Glomerular visceral epithelial cell (primary cell): ENCODE results near the gene XYLT2.
A peak's percentile ranks its signal among the peaks of the same experiment; 100 is the strongest.

Experiments used
- DNase-seq: peaks from one replicate; pipeline ENCODE4 v3.0.0-alpha.2; 2016; ENCODE audit errors: extremely low spot score

Gene XYLT2

DNA sequence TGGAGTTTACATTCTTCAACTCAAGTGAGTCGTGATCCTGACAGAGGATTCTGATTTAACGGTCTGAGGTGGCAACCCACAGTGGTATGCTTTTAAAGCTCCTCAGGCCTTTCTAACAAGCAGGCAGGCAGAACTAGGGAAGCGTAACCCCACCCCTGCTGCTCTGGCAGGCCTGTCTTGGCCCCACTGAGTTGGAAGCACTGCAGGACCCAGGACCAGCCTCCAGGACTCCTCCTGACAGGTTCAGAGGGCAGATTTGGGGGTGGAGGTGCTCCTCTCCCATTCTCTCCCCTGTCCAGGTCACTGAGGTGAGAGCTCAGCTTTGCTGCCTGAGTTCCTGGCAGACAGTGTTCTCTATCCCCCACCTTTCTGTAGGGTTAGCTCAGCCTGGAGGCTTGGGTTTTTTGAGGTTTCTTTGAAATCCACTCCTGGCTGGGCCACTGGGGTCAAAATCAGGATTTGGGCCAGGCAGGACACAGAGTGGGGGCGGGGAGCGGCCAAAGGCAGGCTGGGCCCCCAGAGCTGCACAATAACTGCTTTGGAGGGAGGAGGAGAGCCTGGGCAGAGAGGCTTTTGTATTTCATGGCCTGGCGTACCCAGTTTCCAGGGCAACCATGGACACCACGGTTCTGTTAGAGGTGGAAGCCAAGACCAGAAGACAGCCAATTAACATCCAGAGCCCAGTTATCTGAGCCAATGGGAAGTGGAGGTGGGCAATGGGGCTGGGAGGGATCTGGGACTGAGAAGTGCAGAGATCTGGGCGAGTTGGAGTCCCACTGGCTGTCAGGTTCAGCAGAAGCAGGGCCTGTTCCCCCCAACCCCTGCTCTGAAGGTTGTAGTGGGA, 17.5 kb downstream of the XYLT2 start:
- DNase-seq: peak; percentile 30

DNA sequence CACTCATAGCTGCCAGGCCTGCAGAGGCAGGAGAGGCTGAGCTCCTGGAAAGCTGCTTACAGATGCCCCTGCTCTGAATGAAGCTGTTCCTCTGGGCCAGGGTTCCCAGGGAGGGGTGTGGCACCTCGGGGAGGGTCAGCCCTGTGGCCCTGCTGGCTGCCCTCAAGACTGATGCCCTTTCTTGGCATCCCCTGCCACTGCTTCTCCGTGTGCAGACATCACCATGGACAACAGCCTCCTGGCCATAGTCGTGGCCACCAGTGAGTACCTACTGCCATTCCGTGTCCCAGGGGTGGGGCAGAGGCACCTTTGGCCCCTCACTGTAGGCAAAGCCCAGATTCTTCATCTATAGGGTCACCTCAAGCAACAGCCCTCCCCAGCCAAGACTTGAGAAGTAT, 18.1 kb downstream of the XYLT2 start:
- DNase-seq: no peak

DNA sequence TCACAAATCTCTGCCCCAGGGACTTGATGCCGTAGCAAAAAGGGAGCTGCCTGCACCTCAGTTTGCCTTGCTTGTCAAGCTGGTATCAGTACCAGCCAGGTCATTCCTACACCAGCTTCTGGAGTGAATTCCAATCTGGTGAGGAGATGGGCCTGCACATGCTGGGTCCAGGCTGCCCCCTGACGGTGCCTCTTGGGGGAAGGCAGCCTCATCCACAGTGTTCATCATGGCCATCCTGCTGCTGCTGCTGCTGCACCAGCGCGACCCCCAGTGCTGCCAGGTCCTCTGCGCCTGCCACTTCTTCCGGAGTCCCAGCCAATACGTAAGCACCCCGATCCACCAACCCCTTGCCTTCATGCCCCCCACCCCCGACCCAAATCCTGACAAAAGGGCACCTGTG, 18.8 kb downstream of the XYLT2 start:
- peak; percentile 44 for DNase-seq

DNA sequence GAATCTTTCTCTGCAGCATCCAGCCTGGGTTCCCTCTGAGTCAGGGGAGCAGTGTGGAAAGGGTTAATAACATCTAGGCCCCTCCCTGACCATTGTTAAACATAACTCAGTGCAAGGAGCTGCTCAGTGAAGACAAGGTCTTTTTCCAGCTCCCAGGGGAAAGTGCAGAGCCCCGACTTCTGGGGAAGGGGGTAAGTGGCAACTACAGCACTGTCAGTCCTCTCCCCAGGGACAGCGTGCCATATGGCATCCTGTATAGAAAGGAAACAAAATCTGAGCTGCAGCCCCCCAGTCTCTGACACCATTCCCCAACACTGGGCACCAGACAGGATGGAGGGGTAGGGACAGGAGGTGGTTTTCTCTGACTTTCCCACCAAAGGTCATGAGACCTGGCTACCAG, 19.2 kb downstream of the XYLT2 start:
- DNase-seq: no peak

DNA sequence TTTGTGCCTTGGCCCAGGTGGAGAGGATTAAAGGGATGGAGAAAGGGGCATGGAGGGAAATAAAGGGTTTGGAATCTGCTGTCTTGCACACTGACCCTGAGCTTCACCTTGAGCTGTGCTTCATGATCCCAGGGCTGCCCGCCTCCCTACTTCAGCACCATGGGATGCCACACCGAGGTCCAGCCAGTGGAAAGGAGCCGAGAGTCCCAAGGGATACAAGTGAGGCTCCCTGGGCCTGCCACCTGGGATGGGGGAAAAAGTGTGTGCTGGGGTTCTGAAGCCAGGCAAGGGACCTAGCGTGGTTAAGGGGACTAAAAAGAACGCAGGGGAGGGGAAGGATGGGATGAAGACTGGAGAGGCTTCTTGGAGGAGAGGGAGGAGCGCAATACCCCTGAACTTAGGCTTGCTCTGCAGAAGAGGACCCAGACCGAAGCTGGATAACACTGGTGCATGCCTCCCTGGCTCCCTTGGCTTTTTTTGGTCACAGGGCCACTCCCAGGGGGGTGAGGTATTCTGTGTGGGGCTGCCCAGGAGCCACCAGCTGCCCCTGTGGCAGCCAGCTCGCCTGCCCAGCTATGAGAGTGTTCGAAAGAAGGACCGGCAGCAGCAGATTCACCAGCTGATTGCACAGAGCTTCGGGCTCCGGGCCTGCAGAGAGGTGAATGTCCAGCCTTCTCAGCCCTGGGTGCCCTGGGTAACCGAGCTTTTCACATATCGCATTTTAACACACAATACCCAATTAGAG, 19.9 kb downstream of the XYLT2 start:
- no peak for DNase-seq

DNA sequence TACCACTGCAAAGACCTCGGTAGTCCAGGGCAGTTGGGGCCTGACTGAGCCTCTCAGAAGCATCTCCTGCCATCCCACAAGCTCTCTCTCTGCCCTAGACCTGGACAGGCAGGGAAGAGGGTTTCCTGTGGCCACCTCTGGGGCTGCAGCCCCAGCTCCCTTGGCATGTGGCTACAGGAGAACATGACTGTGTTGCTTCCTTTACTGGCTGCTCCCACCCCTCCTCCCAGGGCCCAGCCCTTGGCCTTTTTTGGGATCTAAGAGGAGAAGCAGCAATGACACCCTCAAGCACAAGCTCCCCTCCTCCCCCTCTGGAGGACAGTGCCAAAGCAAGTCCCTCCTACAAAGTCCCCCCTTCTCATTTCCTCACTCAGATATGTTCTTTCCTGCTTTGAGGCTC, 21.5 kb downstream of the XYLT2 start:
- DNase-seq: no peak

DNA sequence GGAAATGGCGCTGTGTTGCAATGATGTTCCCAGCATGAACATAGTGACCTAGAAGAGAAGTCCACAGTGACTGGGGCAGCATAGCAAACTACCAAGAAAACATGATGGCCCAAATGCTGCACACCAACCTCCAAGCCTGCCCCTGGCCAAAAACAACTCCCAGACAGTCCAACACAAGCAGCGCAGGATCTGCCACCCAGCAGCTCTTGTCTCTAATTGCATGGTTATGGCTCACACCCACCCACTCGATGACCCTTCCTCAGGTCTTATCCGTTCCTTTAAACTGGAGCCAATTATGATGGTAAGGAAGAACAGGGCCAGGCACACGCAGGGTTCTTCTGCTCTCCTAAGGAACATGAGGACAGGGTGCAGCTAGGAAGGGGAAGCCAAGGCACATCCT, 24.1 kb downstream of the XYLT2 start:
- DNase-seq: no peak

DNA sequence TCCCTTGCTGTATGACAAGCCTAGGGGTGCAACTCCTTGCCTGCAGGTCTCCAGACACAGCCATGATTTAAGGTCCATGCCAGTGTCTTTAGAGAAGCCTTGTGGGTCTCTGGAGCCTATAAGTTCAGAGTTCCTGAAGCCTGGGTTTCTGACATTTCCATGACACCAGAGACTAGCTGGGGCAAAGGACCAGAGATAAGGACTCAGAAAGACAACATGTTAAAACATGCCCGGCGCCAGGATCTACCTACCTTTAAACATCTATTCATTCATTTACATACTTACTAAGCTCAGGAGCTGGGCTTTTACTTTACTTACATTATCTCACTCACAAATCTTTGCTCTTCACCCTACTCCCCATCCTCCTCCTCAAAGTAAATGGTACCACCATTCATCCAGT, 25.6 kb downstream of the XYLT2 start:
- no peak for DNase-seq

DNA sequence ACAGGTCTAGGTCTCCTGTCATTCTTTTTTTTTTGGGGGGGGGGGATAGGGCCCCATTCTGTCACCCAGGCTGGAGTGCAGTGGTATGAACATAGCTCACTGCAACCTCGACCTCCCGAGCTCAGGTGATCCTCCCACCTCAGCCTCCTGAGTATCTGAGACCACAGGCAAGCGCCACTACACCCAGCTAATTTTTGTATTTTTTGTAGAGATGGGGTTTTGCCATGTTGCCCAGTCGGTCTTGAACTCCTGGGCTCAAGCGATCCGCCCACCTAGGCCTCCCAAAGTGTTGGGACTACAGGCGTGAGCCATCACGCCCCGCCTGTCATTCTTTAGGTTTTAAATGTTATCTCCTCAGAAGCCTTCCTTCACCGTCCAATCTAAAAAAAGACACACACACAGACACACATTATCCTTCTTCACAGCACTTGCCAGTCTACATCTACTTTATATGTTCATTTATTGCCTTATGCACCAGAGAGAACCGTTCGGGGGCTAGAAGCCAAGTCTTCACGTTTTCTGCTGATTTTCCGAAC, 26.4 kb downstream of the XYLT2 start:
- DNase-seq: no peak

DNA sequence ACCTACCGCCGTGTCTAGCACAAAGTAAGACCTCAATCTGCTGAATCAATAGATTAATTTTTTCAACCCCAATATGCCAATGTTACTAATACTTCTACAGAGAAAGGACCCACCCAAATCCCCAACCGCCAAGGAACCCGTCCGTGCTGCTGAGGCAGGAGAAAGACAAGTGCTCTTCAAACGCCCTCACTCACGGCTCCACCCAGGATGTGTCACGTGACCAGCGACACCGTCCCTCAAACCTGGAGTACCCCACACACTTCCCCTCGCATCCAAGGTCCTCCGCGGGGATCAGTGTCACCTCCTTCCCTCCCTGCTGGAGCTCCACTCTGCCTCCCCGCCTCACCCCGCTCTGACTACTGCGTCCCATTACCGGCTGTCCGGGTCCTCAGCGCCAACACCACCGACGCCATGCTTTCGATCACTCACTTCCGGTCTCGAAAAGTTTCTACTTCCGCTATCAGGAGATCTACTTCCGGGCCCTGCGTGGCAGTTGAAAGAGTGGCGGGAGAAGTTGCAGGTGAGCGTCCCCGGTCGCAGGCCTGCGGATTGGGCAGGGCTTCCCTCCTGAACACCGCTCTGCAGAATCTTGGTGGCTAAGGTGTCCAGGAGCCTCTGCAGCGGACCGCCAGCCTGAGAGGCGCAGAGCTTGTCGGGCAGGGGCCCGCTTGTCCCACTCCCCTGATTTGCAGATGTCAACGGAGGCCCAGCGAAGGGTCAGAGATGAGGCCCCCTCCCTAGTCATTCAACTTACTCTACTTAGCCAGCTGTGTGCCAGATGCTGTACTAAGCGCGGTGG, 27.0 kb downstream of the XYLT2 start, which contains the start of the genes EME1 and MRPL27:
Gene EME1, plus strand, starts transcription at position 472 of the 799 bp plus-strand sequence. CDS start 1,980 bp downstream, outside the sequence.
Gene MRPL27, minus strand, starts transcription at position 427 of the 799 bp plus-strand sequence. Its CDS starts 14 bp downstream, at position 413.
- DNase-seq: peak; percentile 87

DNA sequence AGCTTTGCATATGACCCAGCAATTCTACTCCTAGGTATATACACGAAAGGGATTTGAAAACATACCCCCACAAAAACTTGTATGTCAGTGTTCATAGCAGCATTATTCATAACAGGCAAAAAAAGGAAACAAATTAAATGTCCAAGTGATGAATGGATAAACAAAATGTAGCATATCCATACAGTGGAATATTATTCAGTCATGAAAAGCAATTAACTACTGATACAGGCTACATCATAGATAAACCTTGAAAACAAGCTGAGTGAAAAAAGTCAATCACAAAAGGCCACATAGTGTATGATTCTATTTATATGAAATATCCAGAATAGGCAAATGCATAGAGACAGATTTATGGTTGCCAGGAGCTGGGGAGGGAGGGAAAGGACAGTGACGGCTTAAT, 27.8 kb downstream of the XYLT2 start:
- no peak for DNase-seq

DNA sequence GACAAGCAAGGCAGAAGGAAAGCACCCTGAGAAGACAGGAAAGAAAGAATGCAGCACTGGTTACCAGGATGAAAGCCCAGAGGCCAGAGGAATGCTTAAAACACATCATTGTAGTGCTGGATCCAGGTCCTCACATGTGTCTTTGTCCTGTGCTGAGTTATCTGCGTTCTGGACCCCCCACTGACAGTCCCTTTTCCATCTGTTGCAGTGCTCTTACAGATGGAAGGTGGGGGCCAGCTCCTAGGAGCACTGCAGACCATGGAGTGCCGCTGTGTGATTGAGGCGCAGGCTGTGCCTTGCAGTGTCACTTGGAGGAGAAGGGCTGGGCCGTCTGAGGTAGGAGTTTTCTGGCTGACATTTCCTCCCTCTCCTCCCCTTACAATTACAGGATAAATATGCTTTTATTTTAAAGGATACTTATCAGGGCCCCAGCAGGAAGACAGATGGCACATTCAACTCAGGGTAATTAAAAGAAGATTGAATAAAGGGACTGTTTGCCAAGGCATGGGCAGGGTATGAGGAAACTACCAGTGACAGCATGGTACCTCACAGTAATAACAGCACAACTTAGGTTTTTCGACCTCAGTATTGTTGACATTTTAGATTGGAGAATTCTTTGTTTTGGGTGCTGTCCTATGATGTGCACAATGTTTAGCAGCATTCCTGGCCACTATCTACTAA, 30.1 kb downstream of the XYLT2 start:
- DNase-seq: no peak

DNA sequence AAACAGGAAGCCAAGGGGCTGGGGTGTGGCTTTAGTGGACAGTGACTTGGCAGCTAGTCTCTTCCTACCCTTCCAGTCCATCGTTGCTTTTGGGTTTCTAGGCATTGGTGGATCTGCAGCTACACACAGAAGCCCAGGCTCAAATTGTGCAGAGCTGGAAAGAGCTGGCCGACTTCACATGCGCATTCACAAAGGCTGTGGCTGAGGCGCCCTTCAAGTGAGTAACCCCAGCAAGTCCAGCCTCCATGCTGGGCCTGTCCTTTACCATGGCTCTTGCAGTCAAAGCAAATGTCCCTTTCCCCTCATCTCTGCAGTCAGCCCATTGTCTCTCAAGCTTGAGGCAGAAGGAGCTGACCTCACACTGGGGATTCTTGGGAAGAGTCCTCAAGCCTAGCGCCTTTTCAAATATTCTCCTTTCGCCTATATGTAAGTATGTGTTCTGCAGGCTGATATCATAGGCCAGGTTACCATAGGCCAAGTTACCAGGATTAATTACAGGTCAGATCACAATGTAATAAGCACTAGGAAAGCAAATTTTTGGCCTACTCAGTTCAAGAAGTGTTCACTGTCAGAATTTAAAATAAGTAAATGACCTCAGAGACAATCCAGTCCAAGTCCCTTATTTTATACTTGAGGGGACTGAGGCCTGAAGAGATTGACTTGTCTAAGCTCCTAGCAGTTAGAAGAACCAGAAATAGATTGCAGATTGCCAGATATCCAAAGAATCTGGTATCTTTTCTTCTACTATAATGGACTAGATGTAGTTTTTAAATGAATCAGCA, 33.6 kb downstream of the XYLT2 start:
- DNase-seq: no peak

DNA sequence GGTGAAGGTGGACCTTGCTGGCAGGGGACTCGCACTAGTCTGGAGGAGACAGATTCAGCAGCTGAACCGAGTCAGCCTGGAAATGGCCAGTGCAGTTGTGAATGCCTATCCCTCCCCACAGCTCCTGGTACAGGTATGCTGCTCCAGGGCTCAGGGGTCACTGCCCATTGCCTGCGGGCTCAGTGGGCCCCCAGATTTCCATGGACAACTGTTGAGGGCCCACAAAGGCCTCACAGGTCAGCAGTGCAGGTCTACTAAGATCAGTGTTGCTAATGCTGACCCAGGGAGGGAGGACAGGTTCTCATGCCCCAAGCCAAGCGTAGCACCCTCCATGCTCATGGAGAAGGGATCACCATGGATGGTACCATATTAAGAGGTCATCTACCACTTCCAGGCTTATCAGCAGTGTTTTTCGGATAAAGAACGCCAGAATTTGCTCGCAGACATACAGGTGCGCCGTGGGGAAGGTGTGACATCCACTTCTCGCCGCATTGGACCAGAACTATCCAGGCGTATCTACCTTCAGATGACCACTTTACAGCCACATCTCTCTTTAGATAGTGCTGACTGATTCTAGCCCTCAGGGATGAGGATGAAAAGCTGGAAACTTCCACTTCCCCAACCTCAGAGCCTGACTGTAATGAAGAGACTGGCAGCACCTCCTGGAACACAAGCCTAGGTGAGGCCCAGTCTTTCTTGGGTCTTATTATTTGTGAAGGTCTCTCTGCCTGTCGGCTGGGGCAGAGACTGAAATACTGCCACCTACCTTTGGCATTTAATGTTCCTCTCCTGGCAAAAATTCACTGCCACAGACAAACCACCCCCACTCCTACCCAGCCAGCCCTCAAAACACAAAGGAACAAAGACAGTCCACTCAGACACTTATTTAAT, 34.7 kb downstream of the XYLT2 start:
- DNase-seq: no peak

DNA sequence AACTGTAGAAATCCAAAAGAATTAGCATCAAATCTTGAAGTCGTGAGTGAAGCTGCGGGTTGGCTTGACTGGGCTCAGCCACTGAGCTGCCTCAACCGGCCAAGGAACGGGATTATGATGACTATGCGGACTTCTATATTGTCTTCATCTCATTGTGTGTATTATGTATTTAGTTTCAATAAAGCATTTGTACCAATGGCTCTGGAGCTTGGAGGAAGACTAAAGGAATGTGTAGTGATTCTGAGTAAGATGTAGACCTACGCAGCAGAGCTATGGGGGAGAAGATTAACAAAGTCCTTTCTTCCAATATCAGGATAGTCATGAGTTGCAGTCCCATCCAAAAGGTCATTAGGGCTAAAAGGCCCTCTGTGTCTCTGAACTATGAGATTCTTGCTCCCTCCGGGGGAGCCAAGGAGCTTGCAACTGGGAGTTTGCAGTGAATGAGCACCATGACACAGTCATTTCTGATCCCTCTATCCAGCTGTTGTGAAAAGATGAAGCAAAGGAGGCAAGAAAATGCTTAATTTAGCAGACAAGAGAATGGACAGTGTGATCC, 35.4 kb downstream of the XYLT2 start:
- DNase-seq: no peak

DNA sequence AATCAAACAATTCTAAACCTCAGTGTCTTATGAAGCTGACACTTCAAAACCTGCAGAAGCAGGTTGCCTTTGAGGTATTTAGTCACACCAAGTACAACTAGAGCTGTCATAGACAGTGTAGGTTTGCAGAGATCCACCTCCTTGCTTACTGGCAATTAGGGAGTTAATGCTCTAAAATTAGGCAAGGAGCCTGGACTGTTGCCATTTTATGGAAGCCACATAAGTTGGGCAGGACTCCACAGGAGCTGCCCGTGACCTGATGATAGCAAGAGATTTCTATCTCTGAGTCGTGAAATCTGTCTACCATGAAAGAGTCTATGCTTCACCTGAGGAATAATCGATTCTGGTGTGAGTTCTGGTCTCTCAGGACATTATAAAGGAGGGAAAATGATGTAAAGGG, 36.0 kb downstream of the XYLT2 start:
- DNase-seq: no peak

DNA sequence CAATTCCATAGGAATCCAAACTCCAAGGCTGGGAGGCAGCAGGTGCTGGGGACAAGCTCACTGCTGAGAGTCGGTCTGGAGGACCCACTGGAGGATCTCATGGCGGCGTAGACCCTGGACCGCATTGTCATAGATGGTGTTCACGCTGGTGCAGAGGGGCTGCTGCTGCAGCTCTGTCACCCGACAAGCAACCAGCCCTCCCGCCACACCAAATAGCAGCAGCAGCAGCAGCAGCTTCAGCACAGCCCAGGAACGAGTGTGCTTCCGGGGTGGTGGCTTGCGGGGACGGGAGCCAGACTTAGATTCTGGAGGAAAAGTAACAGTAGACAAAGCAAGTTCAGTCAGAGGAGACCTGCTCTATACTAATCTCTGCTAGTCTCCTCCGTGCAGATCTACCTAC, 37.0 kb downstream of the XYLT2 start:
- DNase-seq: no peak

DNA sequence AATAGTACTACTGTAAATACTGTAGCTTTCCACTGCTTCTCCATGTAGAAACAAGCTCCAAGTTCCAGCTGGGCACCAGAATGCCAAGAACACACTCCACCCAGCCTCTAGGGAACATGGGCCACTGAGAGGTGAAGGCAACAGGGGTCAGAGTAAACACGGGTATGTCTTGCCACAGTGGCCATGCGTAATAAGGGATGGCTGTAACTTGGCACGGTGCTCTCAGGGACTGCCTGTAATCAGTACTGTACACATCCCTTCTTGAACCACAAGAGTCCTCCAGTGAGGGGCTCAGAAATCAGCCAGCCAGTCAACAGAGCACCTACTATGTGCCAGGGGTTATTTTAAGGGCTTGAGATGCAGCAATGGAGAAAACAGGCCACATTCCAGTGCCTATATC, 40.6 kb downstream of the XYLT2 start:
- no peak for DNase-seq

DNA sequence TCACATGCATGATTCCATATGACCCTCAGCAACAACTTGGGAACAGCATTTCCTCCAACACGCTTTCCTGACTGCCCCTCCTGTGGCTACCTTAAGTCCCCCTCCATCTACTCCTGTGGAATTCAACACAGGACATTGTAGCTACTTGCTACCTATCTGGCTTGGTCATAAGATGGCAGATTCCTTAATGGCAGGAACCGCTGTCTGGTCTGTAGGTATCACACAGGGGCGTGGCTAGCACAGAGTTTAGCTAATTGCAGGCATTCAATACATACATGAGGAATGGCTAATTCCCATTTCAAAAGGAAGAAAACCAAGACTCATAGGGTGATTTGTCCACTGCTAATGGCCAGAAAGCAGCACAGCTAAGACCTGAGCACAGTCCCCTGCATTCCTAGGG, 42.8 kb downstream of the XYLT2 start:
- DNase-seq: no peak
